DMS53 (cell line): ENCODE results near the gene CCDC192.
"Not testable (repeated sequence)": the region's sequence is repeated elsewhere in the genome, so short reads cannot be mapped to it uniquely, and the experiment has no call there.

Experiments used
- DNase-seq: peaks from one replicate; lab custom pipeline; 2025; lab: John Stamatoyannopoulos, UW

Gene CCDC192

GRCh38 chr5:127766676-127767335 is 63.6 kb downstream of the CCDC192 start:
- no peak for DNase-seq

- no peak for DNase-seq
Measured at GRCh38 chr5:127769386-127769785, 66.2 kb downstream of the CCDC192 start.

GRCh38 chr5:127770272-127770671 is 67.1 kb downstream of the CCDC192 start:
- DNase-seq = no peak

GRCh38 chr5:127772531-127772930 is 69.3 kb downstream of the CCDC192 start:
- DNase-seq = no peak

GRCh38 chr5:127774221-127774620 is 71.0 kb downstream of the CCDC192 start:
- DNase-seq = no peak

GRCh38 chr5:127776477-127776876 is 73.3 kb downstream of the CCDC192 start:
- no peak for DNase-seq

GRCh38 chr5:127777957-127778356 is 74.8 kb downstream of the CCDC192 start:
- DNase-seq = no peak

- not testable (repeated sequence) for DNase-seq
Measured at GRCh38 chr5:127782450-127782849, 79.3 kb downstream of the CCDC192 start.

- DNase-seq = peak; percentile 7
Measured at GRCh38 chr5:127785098-127785927, 82.1 kb downstream of the CCDC192 start.

GRCh38 chr5:127791439-127791838 is 88.2 kb downstream of the CCDC192 start:
- no peak for DNase-seq

- not testable (repeated sequence) for DNase-seq
Measured at GRCh38 chr5:127791908-127792307, 88.7 kb downstream of the CCDC192 start.

- no peak for DNase-seq
Measured at GRCh38 chr5:127793052-127793451, 89.9 kb downstream of the CCDC192 start.

GRCh38 chr5:127793879-127794278 is 90.7 kb downstream of the CCDC192 start:
- no peak for DNase-seq

GRCh38 chr5:127796211-127796610 is 93.0 kb downstream of the CCDC192 start:
- no peak for DNase-seq

- no peak for DNase-seq
Measured at GRCh38 chr5:127799293-127799905, 96.2 kb downstream of the CCDC192 start.

GRCh38 chr5:127801751-127802476 is 98.7 kb downstream of the CCDC192 start:
- DNase-seq = peak; percentile 27

GRCh38 chr5:127802477-127802865 is 99.3 kb downstream of the CCDC192 start:
- DNase-seq = no peak

- DNase-seq = no peak
Measured at GRCh38 chr5:127804886-127805426, 101.8 kb downstream of the CCDC192 start.

- no peak for DNase-seq
Measured at GRCh38 chr5:127805448-127805847, 102.3 kb downstream of the CCDC192 start.

GRCh38 chr5:127806776-127807175 is 103.6 kb downstream of the CCDC192 start:
- DNase-seq = no peak

- no peak for DNase-seq
Measured at GRCh38 chr5:127809533-127809932, 106.3 kb downstream of the CCDC192 start.

- DNase-seq = no peak
Measured at GRCh38 chr5:127810017-127810416, 106.8 kb downstream of the CCDC192 start.
